ENCODE data around the gene OR2T4.

Gene OR2T4, protein sequence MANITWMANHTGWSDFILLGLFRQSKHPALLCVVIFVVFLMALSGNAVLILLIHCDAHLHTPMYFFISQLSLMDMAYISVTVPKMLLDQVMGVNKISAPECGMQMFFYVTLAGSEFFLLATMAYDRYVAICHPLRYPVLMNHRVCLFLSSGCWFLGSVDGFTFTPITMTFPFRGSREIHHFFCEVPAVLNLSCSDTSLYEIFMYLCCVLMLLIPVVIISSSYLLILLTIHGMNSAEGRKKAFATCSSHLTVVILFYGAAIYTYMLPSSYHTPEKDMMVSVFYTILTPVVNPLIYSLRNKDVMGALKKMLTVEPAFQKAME

DNA sequence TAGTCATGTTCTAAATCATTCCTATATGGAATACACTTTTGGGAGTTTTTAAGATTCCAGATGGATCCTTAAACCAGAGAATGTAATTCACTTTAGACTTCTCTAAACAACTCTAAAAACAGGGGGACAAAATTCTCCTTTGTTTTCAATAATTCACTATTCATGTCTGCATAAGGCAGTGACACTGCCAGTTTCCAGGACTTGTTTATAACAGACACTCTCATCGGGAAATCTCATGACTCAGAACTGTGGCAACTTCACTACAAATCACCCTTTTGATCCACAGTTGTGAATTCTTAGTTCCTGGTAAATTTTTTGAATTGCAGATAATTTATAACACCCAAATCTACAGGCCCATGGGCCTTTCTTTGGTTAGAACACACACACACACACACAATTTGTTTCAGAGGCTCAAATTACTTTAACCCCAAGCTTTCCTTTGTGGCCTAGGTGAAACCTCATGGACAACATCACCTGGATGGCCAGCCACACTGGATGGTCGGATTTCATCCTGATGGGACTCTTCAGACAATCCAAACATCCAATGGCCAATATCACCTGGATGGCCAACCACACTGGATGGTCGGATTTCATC is at the start of gene OR2T4:
Gene OR2T4, plus strand, starts transcription at position 545 of the 595 bp plus-strand sequence. Its CDS starts 0 bp downstream, at position 545.
- Histone ChIP-seq H3K27ac (ENCODE audit: low read depth, low read length) (no peak within 1 kb of the TSS), H3K9me2 (replicated peaks; ENCODE audit: insufficient read depth, low read length) (no peaks in the 10 kb centered on the region), H2AFZ (ENCODE audit: low read depth, low read length, severe bottlenecking) (no peak within 1 kb of the TSS), H3K79me2 (ENCODE audit: insufficient read depth, low read length) (no peaks in the 10 kb centered on the region), H3K4me2 (ENCODE audit: low read depth, low read length, poor library complexity, severe bottlenecking) (no peak within 1 kb of the TSS), H3K9me3 (ENCODE audit: insufficient read depth, low read length) (no peaks in the 10 kb centered on the region), H3K9ac (ENCODE audit: low read length) (no peak within 1 kb of the TSS), H3K27me3 (ENCODE audit: low read length) (no peaks in the 10 kb centered on the region), H4K20me1 (ENCODE audit: low read depth, low read length) (no peaks in the 10 kb centered on the region), H3K36me3 (ENCODE audit: low read length) (no peaks in the 10 kb centered on the region), H3K4me3 (ENCODE audit: insufficient read depth, low read length, poor library complexity, severe bottlenecking) (no peak within 1 kb of the TSS), H3F3A (ENCODE audit: insufficient read depth) (no peaks in the 10 kb centered on the region)
- no peak for TF ChIP-seq EZH2phosphoT487 (conservative IDR thresholded peaks at IDR 0.05; ENCODE audit: low read length)
- TF ChIP-seq, protein P1, sequence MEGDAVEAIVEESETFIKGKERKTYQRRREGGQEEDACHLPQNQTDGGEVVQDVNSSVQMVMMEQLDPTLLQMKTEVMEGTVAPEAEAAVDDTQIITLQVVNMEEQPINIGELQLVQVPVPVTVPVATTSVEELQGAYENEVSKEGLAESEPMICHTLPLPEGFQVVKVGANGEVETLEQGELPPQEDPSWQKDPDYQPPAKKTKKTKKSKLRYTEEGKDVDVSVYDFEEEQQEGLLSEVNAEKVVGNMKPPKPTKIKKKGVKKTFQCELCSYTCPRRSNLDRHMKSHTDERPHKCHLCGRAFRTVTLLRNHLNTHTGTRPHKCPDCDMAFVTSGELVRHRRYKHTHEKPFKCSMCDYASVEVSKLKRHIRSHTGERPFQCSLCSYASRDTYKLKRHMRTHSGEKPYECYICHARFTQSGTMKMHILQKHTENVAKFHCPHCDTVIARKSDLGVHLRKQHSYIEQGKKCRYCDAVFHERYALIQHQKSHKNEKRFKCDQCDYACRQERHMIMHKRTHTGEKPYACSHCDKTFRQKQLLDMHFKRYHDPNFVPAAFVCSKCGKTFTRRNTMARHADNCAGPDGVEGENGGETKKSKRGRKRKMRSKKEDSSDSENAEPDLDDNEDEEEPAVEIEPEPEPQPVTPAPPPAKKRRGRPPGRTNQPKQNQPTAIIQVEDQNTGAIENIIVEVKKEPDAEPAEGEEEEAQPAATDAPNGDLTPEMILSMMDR (IDR thresholded peaks at IDR 0.05; ENCODE audit: insufficient read depth, low read length, poor library complexity, severe bottlenecking): no peak

DNA sequence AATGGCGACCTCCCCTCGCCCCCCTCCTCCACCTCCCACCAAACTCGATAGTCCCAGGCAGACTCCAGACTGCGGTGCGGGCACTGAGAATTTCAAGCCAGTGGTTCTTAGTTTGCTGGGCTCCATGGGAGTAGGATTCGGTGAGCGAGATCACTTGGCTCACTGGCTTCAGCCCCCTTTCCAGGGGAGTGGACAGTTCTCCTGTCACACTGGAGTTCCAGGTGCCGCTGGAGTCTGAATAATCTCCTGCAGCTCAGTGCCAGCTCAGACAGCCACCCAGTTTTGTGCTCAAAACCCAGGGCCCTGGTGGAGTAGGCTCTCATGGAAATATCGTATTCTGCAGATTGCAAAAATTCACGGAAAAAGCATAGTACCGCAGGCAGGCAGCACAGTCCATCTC is 44.7 kb upstream of the OR2T4 start:
- Histone ChIP-seq H3K79me2 (ENCODE audit: insufficient read depth, low read length) (no peaks in the 10 kb centered on the region), H3K9me3 (ENCODE audit: insufficient read depth, low read length) (no peaks in the 10 kb centered on the region)

DNA sequence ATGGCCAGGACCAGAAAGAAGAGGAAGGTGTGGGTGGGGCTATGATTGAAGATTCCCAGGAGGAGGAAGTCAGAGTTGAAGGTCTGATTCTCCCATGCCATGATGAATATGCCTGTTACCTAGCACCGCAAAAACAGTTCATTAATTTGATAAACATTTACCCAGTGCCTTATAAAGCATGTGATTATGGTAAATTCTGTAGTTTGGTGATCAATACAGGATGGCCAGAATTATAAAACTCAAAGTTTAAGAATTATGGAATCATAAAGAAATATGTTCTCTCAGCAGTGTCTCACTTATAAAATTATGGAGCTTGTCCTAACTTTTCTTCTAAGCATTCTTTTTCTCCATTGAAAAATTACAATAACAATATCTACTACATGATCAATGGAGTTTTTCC is 37.0 kb upstream of the OR2T4 start, which contains the start of gene OR2M7:
Gene OR2M7, minus strand, starts transcription at position 101 of the 400 bp plus-strand sequence. Its CDS starts 0 bp downstream, at position 101.
- Histone ChIP-seq H3K27ac (ENCODE audit: low read depth, low read length) (no peak within 1 kb of the TSS), H3K4me2 (ENCODE audit: low read depth, low read length, poor library complexity, severe bottlenecking) (no peak within 1 kb of the TSS), H3K4me3 (ENCODE audit: insufficient read depth, low read length, poor library complexity, severe bottlenecking) (no peak within 1 kb of the TSS), H3F3A (ENCODE audit: insufficient read depth) (no peaks in the 10 kb centered on the region), H2AFZ (ENCODE audit: low read depth, low read length, severe bottlenecking) (no peak within 1 kb of the TSS), H3K79me2 (ENCODE audit: insufficient read depth, low read length) (no peaks in the 10 kb centered on the region), H3K36me3 (ENCODE audit: low read length) (no peaks in the 10 kb centered on the region), H3K27me3 (ENCODE audit: low read length) (no peaks in the 10 kb centered on the region), H3K9me2 (replicated peaks; ENCODE audit: insufficient read depth, low read length) (no peaks in the 10 kb centered on the region), H4K20me1 (ENCODE audit: low read depth, low read length) (no peaks in the 10 kb centered on the region), H3K9ac (ENCODE audit: low read length) (no peak within 1 kb of the TSS), H3K9me3 (ENCODE audit: insufficient read depth, low read length) (no peaks in the 10 kb centered on the region)
- no peak for TF ChIP-seq EZH2phosphoT487 (conservative IDR thresholded peaks at IDR 0.05; ENCODE audit: low read length)
- TF ChIP-seq, protein P1 (IDR thresholded peaks at IDR 0.05; ENCODE audit: insufficient read depth, low read length, poor library complexity, severe bottlenecking): no peak

More for the DNA sequence above, 44.7 kb upstream of the OR2T4 start:
- Histone ChIP-seq H3K27me3 (ENCODE audit: low read length) (no peaks in the 10 kb centered on the region), H3K4me3 (ENCODE audit: insufficient read depth, low read length, poor library complexity, severe bottlenecking) (no peak overlapping the region), H3K9me2 (replicated peaks; ENCODE audit: insufficient read depth, low read length) (no peaks in the 10 kb centered on the region), H4K20me1 (ENCODE audit: low read depth, low read length) (no peaks in the 10 kb centered on the region), H3K36me3 (ENCODE audit: low read length) (no peaks in the 10 kb centered on the region), H3F3A (ENCODE audit: insufficient read depth) (no peaks in the 10 kb centered on the region), H3K9ac (ENCODE audit: low read length) (no peak overlapping the region), H2AFZ (ENCODE audit: low read depth, low read length, severe bottlenecking) (no peak overlapping the region), H3K4me2 (ENCODE audit: low read depth, low read length, poor library complexity, severe bottlenecking) (no peak overlapping the region), H3K27ac (ENCODE audit: low read depth, low read length) (no peak overlapping the region)
- TF ChIP-seq EZH2phosphoT487 (conservative IDR thresholded peaks at IDR 0.05; ENCODE audit: low read length): no peak
- TF ChIP-seq, protein P1 (IDR thresholded peaks at IDR 0.05; ENCODE audit: insufficient read depth, low read length, poor library complexity, severe bottlenecking): no peak
